ENCODE measurements around the gene HCST.
A peak's percentile ranks its signal among the peaks of the same experiment; 100 is the strongest.

The HCST gene

GRCh38 chr19:35901854-35902661 is at the start of gene HCST:
TSS of gene HCST (plus strand) at chr19:35902529. CDS start at chr19:35902594, 65 bp downstream.
- H3K9me3 Mint-ChIP-seq, result no peaks in the 10 kb centered on the region
- no peaks in the 10 kb centered on the region for H3K27me3 Mint-ChIP-seq
- peaks cover 34% of the 10 kb centered on the region for H3K36me3 Mint-ChIP-seq (ENCODE audit: low read depth)
- peak within 1 kb of the TSS; percentile 97 for H3K4me3 Mint-ChIP-seq
- H3K4me1 Mint-ChIP-seq (ENCODE audit: low read depth), result peaks cover 62% of the 10 kb centered on the region
- peak; percentile 60 for DNase-seq
- H3K27ac Mint-ChIP-seq, result peak within 1 kb of the TSS; percentile 98

DNA sequence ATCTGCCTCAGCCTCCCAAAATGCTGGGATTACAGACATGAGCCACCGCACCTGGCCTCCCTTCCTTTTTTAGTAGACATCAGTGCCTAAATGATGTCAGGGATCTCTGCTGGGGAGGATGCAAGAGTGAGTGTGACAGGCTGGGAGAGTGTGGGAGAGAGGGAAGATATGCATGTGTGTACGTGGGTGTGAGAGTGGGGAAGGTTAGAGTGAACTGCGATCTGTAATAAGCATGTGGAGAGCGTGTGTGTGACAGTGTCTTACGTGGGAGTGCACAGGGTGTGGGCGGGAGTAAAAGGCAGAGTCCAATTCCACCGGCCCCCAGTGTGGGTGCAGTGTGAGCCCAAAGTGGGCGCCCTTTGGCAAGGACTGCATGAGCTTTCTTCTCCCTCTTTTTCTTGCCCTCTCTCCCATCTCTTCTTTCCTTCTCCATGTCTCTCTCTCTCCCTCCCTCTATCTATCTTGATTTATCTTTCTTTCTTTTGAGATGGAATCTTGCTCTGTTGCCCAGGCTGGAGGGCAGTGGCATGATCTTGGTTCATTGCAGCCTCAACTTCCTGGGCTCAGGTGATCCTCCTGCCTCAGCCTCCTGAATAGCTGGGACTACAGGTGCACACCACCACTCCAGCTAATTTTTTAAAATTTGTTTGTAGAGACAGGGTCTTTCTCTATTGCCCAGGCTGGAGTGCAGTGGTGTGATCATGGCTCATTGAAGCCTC is 49.1 kb upstream of the HCST start:
- Mint-ChIP-seq H3K4me1 (ENCODE audit: low read depth) (peaks cover 14% of the 10 kb centered on the region), H3K4me3 (no peak overlapping the region), H3K27ac (no peak overlapping the region), H3K27me3 (peaks cover 75% of the 10 kb centered on the region), H3K36me3 (ENCODE audit: low read depth) (no peaks in the 10 kb centered on the region), H3K9me3 (no peaks in the 10 kb centered on the region)
- no peak for DNase-seq

- Mint-ChIP-seq H3K4me3 (peak within 1 kb of the TSS; percentile 74), H3K27me3 (peaks cover 82% of the 10 kb centered on the region), H3K9me3 (no peaks in the 10 kb centered on the region), H3K36me3 (ENCODE audit: low read depth) (no peaks in the 10 kb centered on the region), H3K4me1 (ENCODE audit: low read depth) (peaks cover 15% of the 10 kb centered on the region), H3K27ac (no peak within 1 kb of the TSS)
- DNase-seq, result peak; percentile 72
Measured at GRCh38 chr19:35856546-35857149, 45.7 kb upstream of the HCST start, which contains the start of gene KIRREL2. TSS of gene KIRREL2 (plus strand) at chr19:35856911. CDS start at chr19:35857120, 209 bp downstream.

- no peak overlapping the region for H3K4me3 Mint-ChIP-seq
- H3K27ac Mint-ChIP-seq, result no peak overlapping the region
- no peaks in the 10 kb centered on the region for H3K36me3 Mint-ChIP-seq (ENCODE audit: low read depth)
- peaks cover 12% of the 10 kb centered on the region for H3K4me1 Mint-ChIP-seq (ENCODE audit: low read depth)
- H3K9me3 Mint-ChIP-seq, result no peaks in the 10 kb centered on the region
- peaks cover 80% of the 10 kb centered on the region for H3K27me3 Mint-ChIP-seq
- DNase-seq, result no peak
Measured at GRCh38 chr19:35858311-35858710, 44.0 kb upstream of the HCST start.

DNA sequence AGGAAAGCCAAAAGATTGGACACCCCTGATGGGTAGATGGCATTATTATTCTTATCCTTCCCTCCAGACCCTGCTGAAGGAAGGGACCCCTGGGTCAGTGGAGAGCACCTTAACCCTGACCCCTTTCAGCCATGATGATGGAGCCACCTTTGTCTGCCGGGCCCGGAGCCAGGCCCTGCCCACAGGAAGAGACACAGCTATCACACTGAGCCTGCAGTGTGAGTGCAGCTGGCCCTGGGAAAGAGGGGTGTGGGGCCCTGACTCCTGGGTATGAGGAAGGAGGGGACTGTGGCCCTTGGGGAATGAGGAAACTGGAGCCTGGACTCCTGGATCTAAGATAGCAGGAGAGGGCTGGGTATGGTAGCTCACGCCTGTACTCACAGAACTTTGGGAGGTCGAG is 42.9 kb upstream of the HCST start:
- Mint-ChIP-seq H3K9me3 (no peaks in the 10 kb centered on the region), H3K4me3 (no peak overlapping the region), H3K27ac (no peak overlapping the region), H3K27me3 (peaks cover 75% of the 10 kb centered on the region), H3K36me3 (ENCODE audit: low read depth) (no peaks in the 10 kb centered on the region), H3K4me1 (ENCODE audit: low read depth) (peaks cover 12% of the 10 kb centered on the region)
- no peak for DNase-seq

- Mint-ChIP-seq H3K9me3 (no peaks in the 10 kb centered on the region), H3K4me1 (ENCODE audit: low read depth) (peaks cover 12% of the 10 kb centered on the region), H3K4me3 (no peak overlapping the region), H3K27ac (no peak overlapping the region), H3K27me3 (peaks cover 70% of the 10 kb centered on the region), H3K36me3 (ENCODE audit: low read depth) (no peaks in the 10 kb centered on the region)
- no peak for DNase-seq
Measured at GRCh38 chr19:35860436-35860817, 41.9 kb upstream of the HCST start.

DNA sequence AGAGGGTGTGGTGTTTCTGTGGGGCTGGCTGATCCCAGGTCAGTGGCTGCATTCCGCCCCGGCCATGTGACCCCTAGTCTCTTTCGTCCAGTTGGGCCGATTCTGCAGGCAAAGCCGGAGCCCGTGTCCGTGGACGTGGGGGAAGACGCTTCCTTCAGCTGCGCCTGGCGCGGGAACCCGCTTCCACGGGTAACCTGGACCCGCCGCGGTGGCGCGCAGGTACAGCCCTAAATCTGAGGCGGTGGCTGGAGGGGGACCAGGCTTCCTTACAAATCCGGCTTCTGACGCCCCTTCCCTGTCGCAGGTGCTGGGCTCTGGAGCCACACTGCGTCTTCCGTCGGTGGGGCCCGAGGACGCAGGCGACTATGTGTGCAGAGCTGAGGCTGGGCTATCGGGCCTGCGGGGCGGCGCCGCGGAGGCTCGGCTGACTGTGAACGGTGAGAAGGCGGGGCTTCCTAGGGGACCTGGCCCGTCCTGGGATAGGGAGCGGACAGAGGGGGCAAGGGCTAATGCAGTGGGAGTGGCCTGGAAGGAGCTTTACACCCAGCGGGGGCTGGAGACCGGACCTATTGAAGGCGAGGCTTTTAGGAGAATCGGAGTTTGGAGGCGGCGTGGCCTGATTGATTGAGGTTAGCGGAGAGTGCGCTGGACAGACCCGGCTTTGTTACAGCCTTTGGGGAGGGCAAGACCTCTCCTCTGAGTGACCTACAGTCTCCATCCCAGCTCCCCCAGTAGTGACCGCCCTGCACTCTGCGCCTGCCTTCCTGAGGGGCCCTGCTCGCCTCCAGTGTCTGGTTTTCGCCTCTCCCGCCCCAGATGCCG is 41.3 kb upstream of the HCST start:
- no peak for DNase-seq
- Mint-ChIP-seq H3K27ac (no peak overlapping the region), H3K4me3 (no peak overlapping the region), H3K4me1 (ENCODE audit: low read depth) (peaks cover 12% of the 10 kb centered on the region), H3K27me3 (peaks cover 69% of the 10 kb centered on the region), H3K36me3 (ENCODE audit: low read depth) (no peaks in the 10 kb centered on the region), H3K9me3 (no peaks in the 10 kb centered on the region)

DNA sequence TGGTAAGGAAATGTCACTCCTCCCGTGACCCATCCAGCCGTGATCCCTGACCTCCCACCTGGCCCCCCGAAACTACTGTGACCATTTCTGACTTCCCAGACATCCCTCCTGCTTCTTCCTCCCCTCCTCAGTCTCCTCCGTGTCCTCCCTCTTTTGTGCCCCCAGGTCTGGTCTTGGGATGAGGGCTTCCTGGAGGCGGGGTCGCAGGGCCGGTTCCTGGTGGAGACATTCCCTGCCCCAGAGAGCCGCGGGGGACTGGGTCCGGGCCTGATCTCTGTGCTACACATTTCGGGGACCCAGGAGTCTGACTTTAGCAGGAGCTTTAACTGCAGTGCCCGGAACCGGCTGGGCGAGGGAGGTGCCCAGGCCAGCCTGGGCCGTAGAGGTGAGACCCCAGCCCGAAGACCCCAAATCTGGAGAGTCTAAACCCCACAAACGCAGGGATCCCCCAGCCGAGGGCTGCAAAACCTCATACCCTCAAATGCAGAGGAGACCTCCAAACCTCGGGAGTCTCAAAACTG is 40.6 kb upstream of the HCST start:
- Mint-ChIP-seq H3K27ac (no peak overlapping the region), H3K27me3 (peaks cover 73% of the 10 kb centered on the region)

GRCh38 chr19:35862528-35862927 is 39.8 kb upstream of the HCST start:
- H3K27me3 Mint-ChIP-seq, result peaks cover 70% of the 10 kb centered on the region
- H3K4me3 Mint-ChIP-seq, result no peak overlapping the region
- DNase-seq, result no peak
- no peak overlapping the region for H3K27ac Mint-ChIP-seq
- H3K4me1 Mint-ChIP-seq (ENCODE audit: low read depth), result peaks cover 4% of the 10 kb centered on the region
- no peaks in the 10 kb centered on the region for H3K36me3 Mint-ChIP-seq (ENCODE audit: low read depth)
- H3K9me3 Mint-ChIP-seq, result no peaks in the 10 kb centered on the region

More for the DNA sequence above, 40.6 kb upstream of the HCST start:
- Mint-ChIP-seq H3K4me1 (ENCODE audit: low read depth) (peaks cover 12% of the 10 kb centered on the region), H3K9me3 (no peaks in the 10 kb centered on the region), H3K36me3 (ENCODE audit: low read depth) (no peaks in the 10 kb centered on the region), H3K4me3 (no peak overlapping the region)
- no peak for DNase-seq

- H3K9me3 Mint-ChIP-seq, result no peaks in the 10 kb centered on the region
- H3K27me3 Mint-ChIP-seq, result peaks cover 70% of the 10 kb centered on the region
- no peak overlapping the region for H3K4me3 Mint-ChIP-seq
- H3K4me1 Mint-ChIP-seq (ENCODE audit: low read depth), result peaks cover 4% of the 10 kb centered on the region
- no peaks in the 10 kb centered on the region for H3K36me3 Mint-ChIP-seq (ENCODE audit: low read depth)
- DNase-seq, result no peak
- H3K27ac Mint-ChIP-seq, result no peak overlapping the region
Measured at GRCh38 chr19:35863018-35863417, 39.3 kb upstream of the HCST start.

DNA sequence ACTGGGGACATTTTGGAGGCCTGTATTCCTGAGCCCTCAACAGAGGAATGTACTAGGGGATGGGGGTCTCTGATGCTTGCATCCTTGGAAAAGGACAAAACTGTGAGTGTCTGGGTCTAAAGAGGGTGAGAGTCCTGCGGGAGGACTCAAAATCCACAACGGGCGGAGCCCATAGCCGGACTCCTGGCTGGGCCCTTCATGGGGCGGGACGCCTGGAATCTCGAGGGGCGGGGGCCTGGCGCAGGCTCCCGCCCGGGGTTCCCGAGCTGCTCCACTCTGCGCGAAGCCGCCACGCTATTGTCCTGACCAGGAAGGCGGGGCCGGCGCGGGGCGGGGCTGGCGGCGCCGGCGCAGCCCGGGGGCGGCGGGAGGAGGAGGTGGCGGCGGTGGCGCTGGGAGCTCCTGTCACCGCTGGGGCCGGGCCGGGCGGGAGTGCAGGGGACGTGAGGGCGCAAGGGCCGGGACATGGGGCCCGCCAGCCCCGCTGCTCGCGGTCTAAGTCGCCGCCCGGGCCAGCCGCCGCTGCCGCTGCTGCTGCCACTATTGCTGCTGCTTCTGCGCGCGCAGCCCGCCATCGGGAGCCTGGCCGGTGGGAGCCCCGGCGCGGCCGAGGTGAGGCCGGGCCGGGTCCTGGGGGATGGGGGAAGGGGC is 34.0 kb upstream of the HCST start, which contains the start of gene APLP1:
Gene APLP1 (plus strand): TSS at position 403 of the 651 bp plus-strand sequence. CDS start 63 bp downstream, at position 466.
- no peaks in the 10 kb centered on the region for H3K36me3 Mint-ChIP-seq (ENCODE audit: low read depth)
- H3K27me3 Mint-ChIP-seq, result peaks cover 58% of the 10 kb centered on the region
- no peak within 1 kb of the TSS for H3K27ac Mint-ChIP-seq
- peak; percentile 85 for DNase-seq
- H3K4me1 Mint-ChIP-seq (ENCODE audit: low read depth), result peaks cover 14% of the 10 kb centered on the region
- H3K9me3 Mint-ChIP-seq, result no peaks in the 10 kb centered on the region
- peak within 1 kb of the TSS; percentile 45 for H3K4me3 Mint-ChIP-seq

GRCh38 chr19:35868823-35869326 is 33.5 kb upstream of the HCST start:
- H3K27ac Mint-ChIP-seq, result no peak overlapping the region
- peak overlapping the region; percentile 45 for H3K4me3 Mint-ChIP-seq
- H3K36me3 Mint-ChIP-seq (ENCODE audit: low read depth), result no peaks in the 10 kb centered on the region
- H3K9me3 Mint-ChIP-seq, result no peaks in the 10 kb centered on the region
- peak; percentile 47 for DNase-seq
- peaks cover 62% of the 10 kb centered on the region for H3K27me3 Mint-ChIP-seq
- peaks cover 14% of the 10 kb centered on the region for H3K4me1 Mint-ChIP-seq (ENCODE audit: low read depth)

GRCh38 chr19:35869327-35870123 is 32.8 kb upstream of the HCST start:
- H3K4me3 Mint-ChIP-seq, result peak overlapping the region; percentile 74
- H3K27me3 Mint-ChIP-seq, result peaks cover 64% of the 10 kb centered on the region
- peak; percentile 86 for DNase-seq
- H3K36me3 Mint-ChIP-seq (ENCODE audit: low read depth), result no peaks in the 10 kb centered on the region
- peaks cover 14% of the 10 kb centered on the region for H3K4me1 Mint-ChIP-seq (ENCODE audit: low read depth)
- no peaks in the 10 kb centered on the region for H3K9me3 Mint-ChIP-seq
- H3K27ac Mint-ChIP-seq, result peak overlapping the region; percentile 80
